ENCODE results near the gene GBGT1. TPM values are rescaled to one million over a fixed set of nuclear protein-coding genes. Genes with fewer than 3 reads are reported as not detected.

GBGT1 gene
- total RNA-seq, 1 donor from 2014 or later = 8.1 TPM

GRCh38 chr9:133161547-133161950 is 2.2 kb downstream of the GBGT1 start:
- TF ChIP-seq, protein P1, sequence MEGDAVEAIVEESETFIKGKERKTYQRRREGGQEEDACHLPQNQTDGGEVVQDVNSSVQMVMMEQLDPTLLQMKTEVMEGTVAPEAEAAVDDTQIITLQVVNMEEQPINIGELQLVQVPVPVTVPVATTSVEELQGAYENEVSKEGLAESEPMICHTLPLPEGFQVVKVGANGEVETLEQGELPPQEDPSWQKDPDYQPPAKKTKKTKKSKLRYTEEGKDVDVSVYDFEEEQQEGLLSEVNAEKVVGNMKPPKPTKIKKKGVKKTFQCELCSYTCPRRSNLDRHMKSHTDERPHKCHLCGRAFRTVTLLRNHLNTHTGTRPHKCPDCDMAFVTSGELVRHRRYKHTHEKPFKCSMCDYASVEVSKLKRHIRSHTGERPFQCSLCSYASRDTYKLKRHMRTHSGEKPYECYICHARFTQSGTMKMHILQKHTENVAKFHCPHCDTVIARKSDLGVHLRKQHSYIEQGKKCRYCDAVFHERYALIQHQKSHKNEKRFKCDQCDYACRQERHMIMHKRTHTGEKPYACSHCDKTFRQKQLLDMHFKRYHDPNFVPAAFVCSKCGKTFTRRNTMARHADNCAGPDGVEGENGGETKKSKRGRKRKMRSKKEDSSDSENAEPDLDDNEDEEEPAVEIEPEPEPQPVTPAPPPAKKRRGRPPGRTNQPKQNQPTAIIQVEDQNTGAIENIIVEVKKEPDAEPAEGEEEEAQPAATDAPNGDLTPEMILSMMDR (IDR thresholded peaks at IDR 0.05) = no peak
- Mint-ChIP-seq H3K27ac (ENCODE audit: unreplicated experiment) (no peak overlapping the region), H3K27me3 (ENCODE audit: low read depth) (no peaks in the 10 kb centered on the region), H3K36me3 (ENCODE audit: low read depth) (peaks cover 3% of the 10 kb centered on the region), H3K4me3 (ENCODE audit: unreplicated experiment) (no peak overlapping the region), H3K4me1 (ENCODE audit: low read depth) (peaks cover 12% of the 10 kb centered on the region), H3K9me3 (ENCODE audit: low read depth) (no peaks in the 10 kb centered on the region)
- peak; percentile 28 for DNase-seq (ENCODE audit: low spot score)

GRCh38 chr9:133160742-133161546 is 2.8 kb downstream of the GBGT1 start:
- TF ChIP-seq, protein P1 (IDR thresholded peaks at IDR 0.05) = peak; percentile 79
- DNase-seq (ENCODE audit: low spot score) = peak; percentile 34
- Mint-ChIP-seq H3K9me3 (ENCODE audit: low read depth) (no peaks in the 10 kb centered on the region), H3K27me3 (ENCODE audit: low read depth) (no peaks in the 10 kb centered on the region), H3K4me3 (ENCODE audit: unreplicated experiment) (no peak overlapping the region), H3K27ac (ENCODE audit: unreplicated experiment) (no peak overlapping the region), H3K4me1 (ENCODE audit: low read depth) (peaks cover 12% of the 10 kb centered on the region), H3K36me3 (ENCODE audit: low read depth) (peaks cover 3% of the 10 kb centered on the region)

DNA sequence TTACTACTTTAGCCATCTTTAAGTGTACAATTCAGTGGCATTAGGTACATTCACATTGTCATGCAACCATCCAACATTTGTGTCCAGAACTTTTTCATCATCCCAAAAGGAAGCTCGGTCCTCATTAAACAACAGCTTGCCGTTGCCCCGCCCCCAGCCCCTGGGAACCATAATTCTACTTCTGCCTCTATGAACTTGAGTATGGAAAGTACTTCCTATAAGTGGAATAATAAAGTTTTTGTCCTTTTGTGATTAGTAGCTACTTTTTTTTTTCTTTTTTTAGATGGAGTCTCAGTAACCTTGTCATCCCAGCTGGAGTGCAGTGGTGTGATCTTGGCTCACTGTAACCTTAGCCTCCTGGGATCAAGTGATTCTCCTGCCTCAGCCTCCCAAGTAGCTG is 5.0 kb downstream of the GBGT1 start:
- H3K27me3 Mint-ChIP-seq (ENCODE audit: low read depth) = no peaks in the 10 kb centered on the region
- TF ChIP-seq, protein P1 (IDR thresholded peaks at IDR 0.05) = no peak
- H3K27ac Mint-ChIP-seq (ENCODE audit: unreplicated experiment) = no peak overlapping the region
- DNase-seq (ENCODE audit: low spot score) = peak; percentile 18
- no peak overlapping the region for H3K4me3 Mint-ChIP-seq (ENCODE audit: unreplicated experiment)
- no peaks in the 10 kb centered on the region for H3K9me3 Mint-ChIP-seq (ENCODE audit: low read depth)
- H3K4me1 Mint-ChIP-seq (ENCODE audit: low read depth) = peaks cover 8% of the 10 kb centered on the region
- peaks cover 3% of the 10 kb centered on the region for H3K36me3 Mint-ChIP-seq (ENCODE audit: low read depth)

DNA sequence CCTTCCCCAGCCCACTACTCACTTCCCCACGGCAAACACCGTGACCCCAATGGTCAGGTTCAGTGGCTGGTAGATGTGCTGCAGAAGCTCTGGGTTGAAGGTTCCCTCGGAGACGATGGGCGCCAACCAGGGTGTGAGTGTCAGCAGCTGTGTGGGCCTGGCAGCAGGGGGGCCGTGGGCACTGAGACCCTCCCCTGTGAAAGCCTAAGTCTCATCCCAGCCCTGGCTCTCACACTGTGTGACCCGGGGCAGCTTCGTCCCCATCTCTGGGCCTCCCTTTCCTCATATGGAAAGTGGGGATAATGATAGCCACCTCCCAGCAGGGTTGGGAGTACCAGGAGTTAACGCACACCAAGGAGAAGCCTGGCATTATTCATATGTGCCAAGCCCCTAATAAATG is 8.6 kb downstream of the GBGT1 start:
- peak; percentile 79 for DNase-seq (ENCODE audit: low spot score)

More for the DNA sequence above, 8.6 kb downstream of the GBGT1 start:
- Mint-ChIP-seq H3K27ac (ENCODE audit: unreplicated experiment) (no peak overlapping the region), H3K4me3 (ENCODE audit: unreplicated experiment) (no peak overlapping the region), H3K9me3 (ENCODE audit: low read depth) (no peaks in the 10 kb centered on the region), H3K36me3 (ENCODE audit: low read depth) (peaks cover 3% of the 10 kb centered on the region), H3K4me1 (ENCODE audit: low read depth) (no peaks in the 10 kb centered on the region), H3K27me3 (ENCODE audit: low read depth) (no peaks in the 10 kb centered on the region)
- TF ChIP-seq, protein P1 (IDR thresholded peaks at IDR 0.05) = no peak

Measured in chondrocyte (in vitro differentiated cells).